Endothelial cell of umbilical vein (primary cell): ENCODE results near the gene SLC35A3. TPM values are rescaled to one million over a fixed set of nuclear protein-coding genes. Genes with fewer than 3 reads are reported as not detected.

Experiments used
- BruUV-seq: library from RNA; stranded (reverse); fragments of 400-500 nt; replicated peaks from 2 replicates; lab custom pipeline; 2021; lab: Mats Ljungman, UMichigan
- CTCF ChIA-PET: fragments of 300-600, 350-600 bp; sonication (Branson Sonifier 250); formaldehyde crosslinking; loops from one replicate; lab custom pipeline; 2021; ENCODE audit warnings: antibody characterized with exemption, inconsistent platforms; lab: Charles Lee
- POLR2A ChIA-PET: fragments of 300-600, 350-600 bp; sonication (Branson Sonifier 250); formaldehyde crosslinking; loops from one replicate; lab custom pipeline; 2021; ENCODE audit warnings: antibody characterized with exemption, inconsistent platforms; lab: Charles Lee
- DNase-seq: peaks from one replicate; pipeline ENCODE4 v3.0.0-alpha.2; 2011; ENCODE audit warnings: low read depth, low spot score
- FAIRE-seq: peaks from 2 replicates; lab custom pipeline; 2011; peaks lifted over from hg19 to GRCh38; lab: Jason Lieb, UNC
- H2AFZ ChIP-seq: 2 replicates; pipeline ENCODE4 v1.6.0; 2012; ENCODE audit warnings: low read depth, low read length, control low read depth, inconsistent platforms
- H3K27ac ChIP-seq: 2 replicates; pipeline ENCODE4 v1.5.1; 2011; ENCODE audit warnings: low read depth, mild to moderate bottlenecking, control low read depth, low read length, moderate library complexity; ENCODE audit not compliant: insufficient read depth
- H3K27me3 ChIP-seq, 2 experiments: 2 replicates each; pipeline versions ENCODE4 v1.6.0 to v1.6.1; 2011; ENCODE audit warnings: low read length in 2 of 2, mixed read lengths in 1 of 2; ENCODE audit not compliant: control insufficient read depth in 2 of 2, insufficient read depth in 2 of 2
- H3K36me3 ChIP-seq, 2 experiments: 2 replicates in 1 of 2; 3 replicates in 1 of 2; pipeline ENCODE4 v1.5.1; 2011; ENCODE audit warnings: low read length in 2 of 2, mild to moderate bottlenecking in 1 of 2, moderate library complexity in 1 of 2; ENCODE audit not compliant: control insufficient read depth in 2 of 2, insufficient read depth in 2 of 2; ENCODE audit errors: extremely low read depth in 1 of 2
- H3K4me1 ChIP-seq: 3 replicates; pipeline ENCODE4 v1.5.1; 2011; ENCODE audit warnings: mild to moderate bottlenecking, low read length; ENCODE audit not compliant: control insufficient read depth, insufficient read depth; ENCODE audit errors: extremely low read depth
- H3K4me2 ChIP-seq: 2 replicates; pipeline ENCODE4 v1.6.1; 2011; ENCODE audit warnings: low read length, control low read depth, mixed read lengths; ENCODE audit not compliant: insufficient read depth
- H3K4me3 ChIP-seq, 3 experiments: fragments of 200-600 bp in 1 of 3; sonication (generic), shearing (Covaris generic) in 1 of 3; replicated peaks in 1 of 3; 2 replicates each; pipeline ENCODE4 v1.5.1; 2011 to 2016; ENCODE audit warnings: control low read depth in 3 of 3, low read length in 3 of 3, mild to moderate bottlenecking in 2 of 3, inconsistent platforms in 1 of 3, low read depth in 1 of 3, moderate library complexity in 1 of 3; ENCODE audit not compliant: insufficient read depth in 1 of 3
- H3K79me2 ChIP-seq: 2 replicates; pipeline ENCODE4 v1.6.0; 2012; ENCODE audit warnings: low read length, inconsistent platforms; ENCODE audit not compliant: control insufficient read depth, insufficient read depth
- H3K9ac ChIP-seq: replicated peaks from 2 replicates; pipeline ENCODE3; 2011; ENCODE audit warnings: low read length, control low read depth; ENCODE audit not compliant: insufficient read depth; ENCODE audit errors: extremely low read depth
- H3K9me1 ChIP-seq: replicated peaks from 3 replicates; pipeline ENCODE4 v1.6.0; 2011; ENCODE audit warnings: mild to moderate bottlenecking, low read length; ENCODE audit not compliant: control insufficient read depth, insufficient read depth; ENCODE audit errors: extremely low read depth
- H3K9me3 ChIP-seq: replicated peaks from 2 replicates; pipeline ENCODE4 v1.5.1; 2012; ENCODE audit warnings: low read length, inconsistent platforms; ENCODE audit not compliant: control insufficient read depth, insufficient read depth
- H4K20me1 ChIP-seq: replicated peaks from 2 replicates; pipeline ENCODE3; 2011; ENCODE audit warnings: mild to moderate bottlenecking, low read length; ENCODE audit not compliant: control insufficient read depth, insufficient read depth; ENCODE audit errors: extremely low read depth
- CTCF ChIP-seq, 2 donors: IDR thresholded peaks; 1 replicate in 1 of 2; 2 replicates in 1 of 2; pipeline ENCODE4 v1.5.1; 2011; ENCODE audit warnings: low read length in 2 of 2, mild to moderate bottlenecking in 2 of 2, moderate library complexity in 2 of 2, control low read depth in 1 of 2, inconsistent platforms in 1 of 2, low read depth in 1 of 2; ENCODE audit not compliant: insufficient read depth in 1 of 2; ENCODE audit errors: extremely low read depth in 1 of 2
- EZH2 ChIP-seq: IDR thresholded peaks from 2 replicates; pipeline ENCODE4 v1.6.1; 2012; ENCODE audit warnings: borderline replicate concordance, low read depth, mild to moderate bottlenecking, moderate library complexity, low read length, inconsistent platforms; ENCODE audit not compliant: severe bottlenecking
- FOS ChIP-seq: IDR thresholded peaks from 2 replicates; pipeline ENCODE4 v1.6.1; 2011; ENCODE audit warnings: mild to moderate bottlenecking, low read length, moderate library complexity, borderline replicate concordance; ENCODE audit not compliant: insufficient read depth
- GATA2 ChIP-seq: IDR thresholded peaks from 2 replicates; pipeline ENCODE4 v1.7.0; 2011; ENCODE audit warnings: low read depth, mild to moderate bottlenecking, moderate library complexity, mixed read lengths, low read length; ENCODE audit not compliant: insufficient read length, insufficient read depth
- JUN ChIP-seq: IDR thresholded peaks from 2 replicates; pipeline ENCODE4 v1.6.1; 2011; ENCODE audit warnings: borderline replicate concordance, low read depth; ENCODE audit not compliant: insufficient read length, insufficient read depth
- MYC ChIP-seq: IDR thresholded peaks from one replicate; pipeline ENCODE4 v1.6.1; 2011; ENCODE audit warnings: mild to moderate bottlenecking, low read depth, low read length
- POLR2A ChIP-seq: IDR thresholded peaks from 2 replicates; pipeline ENCODE4 v1.6.1; 2012; ENCODE audit warnings: low read depth, mild to moderate bottlenecking, control low read depth, low read length
- POLR2AphosphoS5 ChIP-seq: IDR thresholded peaks from 2 replicates; pipeline ENCODE4 v1.6.1; 2012; ENCODE audit warnings: low read depth, mild to moderate bottlenecking, control low read depth, low read length, moderate library complexity; ENCODE audit not compliant: insufficient read depth
- dilution Hi-C: fragments of 300-500 bp; cut with MboI; formaldehyde crosslinking; loops from one replicate; pipeline ENCODE4 v1.15.0; 2019; ENCODE audit warnings: low sequenced_read_pairs; ENCODE audit not compliant: extremely low pct_ligation_motif_present
- intact Hi-C: fragments of 100-400 bp; cut with micrococcal nuclease; formaldehyde crosslinking; loops from one replicate; pipeline ENCODE4 v1.10.0; 2022
- polyA plus RNA-seq, 4 experiments: library from polyadenylated mRNA; depleted of rRNA in 3 of 4; stranded (reverse) in 3 of 4; unstranded in 1 of 4; fragments of >200 nt; gene quantifications; 2 replicates each; pipeline versions ENCODE4 v1.2.1 to v1.2.3, GENCODE V29; 2011 to 2012; ENCODE audit warnings: missing spikeins in 1 of 4
- total RNA-seq: library from RNA; stranded (reverse); gene quantifications from 2 replicates; pipeline ENCODE4 v1.2.3, GENCODE V29; 2021
- TF ChIP-seq, protein P1 (sequence below): IDR thresholded peaks from 2 replicates; pipeline ENCODE4 v1.6.1; 2011; ENCODE audit not compliant: insufficient read depth, insufficient read length

Gene SLC35A3
- total and polyA plus RNA-seq, 2 donors (not counting 3 experiments of a cell fraction or from before 2014, with no cell fraction given) = 3.6 to 19.0 TPM

- Histone ChIP-seq H3K4me2 (no peak overlapping the region), H3K79me2 (no peaks in the 10 kb centered on the region), H3K9me1 (no peaks in the 10 kb centered on the region), H3K4me3 (no peak overlapping the region), H3K27ac (no peak overlapping the region), H3K9me3 (no peaks in the 10 kb centered on the region), H2AFZ (no peak overlapping the region), H4K20me1 (no peaks in the 10 kb centered on the region), H3K36me3 (no peaks in the 10 kb centered on the region), H3K9ac (no peak overlapping the region), H3K27me3 (no peaks in the 10 kb centered on the region), H3K4me1 (no peaks in the 10 kb centered on the region)
- TF ChIP-seq POLR2A (no peak), CTCF (IDR thresholded peaks at IDR 0.05; ENCODE audit: extremely low read depth in 1 of 2, insufficient read depth in 1 of 2, low read depth in 1 of 2, low read length in 2 of 2) (no peak), FOS (no peak), JUN (no peak), GATA2 (no peak), POLR2AphosphoS5 (no peak), MYC (no peak), EZH2 (no peak)
- TF ChIP-seq, protein P1, sequence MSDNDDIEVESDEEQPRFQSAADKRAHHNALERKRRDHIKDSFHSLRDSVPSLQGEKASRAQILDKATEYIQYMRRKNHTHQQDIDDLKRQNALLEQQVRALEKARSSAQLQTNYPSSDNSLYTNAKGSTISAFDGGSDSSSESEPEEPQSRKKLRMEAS = no peak
- intact Hi-C loops = no loop called here
- FAIRE-seq = no peak
- dilution Hi-C loops = no loop called here
- POLR2A ChIA-PET = no interaction called here
- CTCF ChIA-PET = no interaction called here
- BruUV-seq = no TSS peak
- no peak for DNase-seq
Observed at GRCh38 chr1:100010804-100011203, 41.0 kb downstream of the SLC35A3 start.
